ENCODE measurements around the gene MED15.
"Not testable (repeated sequence)": the region's sequence is repeated elsewhere in the genome, so short reads cannot be mapped to it uniquely, and the experiment has no call there.

Gene MED15

DNA sequence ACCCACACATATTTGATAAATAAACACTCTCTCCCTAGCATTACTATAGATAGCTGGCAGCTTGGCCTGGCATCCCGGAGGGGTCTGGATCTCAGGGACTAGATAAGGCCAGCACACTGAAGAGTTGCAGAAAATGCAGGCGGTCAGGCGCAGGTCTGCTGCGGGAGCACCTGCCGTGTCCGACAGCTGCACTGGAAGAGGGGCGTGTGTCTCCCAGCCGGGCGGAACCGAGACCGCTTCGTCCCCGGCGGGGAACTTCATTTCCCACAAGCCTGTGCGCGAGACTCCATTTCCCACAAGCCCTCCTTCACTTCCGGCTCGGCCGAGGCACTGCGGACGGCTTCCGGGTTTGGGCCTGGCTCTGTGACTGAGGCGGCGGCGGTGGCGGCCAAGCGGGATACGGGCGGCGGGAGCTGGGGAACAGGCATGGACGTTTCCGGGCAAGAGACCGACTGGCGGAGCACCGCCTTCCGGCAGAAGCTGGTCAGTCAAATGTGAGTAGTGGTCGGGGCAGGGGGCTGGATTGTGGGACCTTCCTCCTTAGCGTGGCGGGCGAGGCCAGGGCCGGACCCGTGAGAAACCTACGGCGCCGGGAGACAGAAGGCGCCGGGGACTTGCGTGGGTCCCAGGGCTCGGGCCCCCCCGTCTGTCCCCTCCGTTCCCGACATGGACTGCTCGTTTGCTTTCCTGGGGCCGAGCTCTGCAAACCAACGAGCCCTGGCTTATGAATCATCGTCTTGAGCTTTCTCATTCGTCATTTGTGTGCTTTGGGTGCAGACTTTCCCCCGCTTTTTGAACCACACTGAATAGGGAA, at the start of gene MED15:
MED15 (plus strand) TSS at position 358 of the 814 bp plus-strand sequence; CDS start at position 427, 69 bp downstream.
- DNase-seq (ENCODE audit: low read depth in 1 of 2, low spot score in 1 of 2): peak; percentile 67 to 77

DNA sequence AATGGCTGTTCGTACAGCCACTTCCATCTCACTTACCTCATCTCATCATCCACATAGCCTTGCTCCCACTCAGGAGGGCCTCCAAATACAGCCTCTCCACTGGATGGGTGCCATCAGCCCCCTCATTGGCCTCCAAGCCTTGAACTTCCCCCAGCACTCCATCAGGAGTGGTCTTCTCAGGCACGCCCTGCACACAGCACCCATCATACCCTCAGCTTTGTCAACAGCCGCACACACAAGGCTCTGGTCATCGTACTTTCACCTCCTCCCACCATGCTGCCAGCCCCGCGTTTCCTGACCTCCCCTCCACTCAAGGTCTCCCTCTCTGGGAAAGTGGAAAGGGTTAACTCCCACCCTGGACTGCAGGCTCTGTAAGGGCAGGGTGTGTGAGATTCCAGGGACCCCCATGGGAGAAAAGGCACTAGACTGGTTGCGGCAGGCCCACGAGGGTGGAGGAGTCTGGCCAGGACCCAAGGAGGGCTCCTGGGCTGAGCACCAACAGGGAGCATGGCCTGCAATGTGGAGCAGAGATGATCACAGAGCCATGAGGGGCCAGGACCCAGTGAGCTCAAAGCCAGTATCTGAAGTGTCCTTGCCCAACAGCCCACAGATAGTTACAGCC, 48.8 kb upstream of the MED15 start:
- no peak for DNase-seq (ENCODE audit: low read depth in 1 of 2, low spot score in 1 of 2)

DNA sequence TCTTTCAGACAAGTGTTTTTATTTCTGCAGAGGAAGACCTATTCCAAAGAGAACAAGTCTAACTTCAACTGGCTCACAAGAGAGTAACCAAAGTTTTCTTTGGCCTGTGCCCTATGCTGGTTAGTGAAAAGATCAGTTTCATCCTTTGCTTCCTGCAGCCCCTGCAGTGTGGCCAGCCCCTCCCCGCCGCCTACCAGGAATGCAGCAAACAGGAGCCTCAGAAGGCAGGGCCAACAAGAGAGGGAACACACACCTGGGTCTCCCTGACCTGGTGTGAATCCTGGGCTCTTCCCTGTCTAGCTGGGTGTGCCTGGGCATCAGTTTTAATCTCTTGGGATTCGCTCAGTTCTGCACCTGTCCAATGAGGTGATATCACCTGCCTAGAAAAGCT, 48.3 kb upstream of the MED15 start:
- DNase-seq (ENCODE audit: low read depth in 1 of 2, low spot score in 1 of 2): no peak

DNA sequence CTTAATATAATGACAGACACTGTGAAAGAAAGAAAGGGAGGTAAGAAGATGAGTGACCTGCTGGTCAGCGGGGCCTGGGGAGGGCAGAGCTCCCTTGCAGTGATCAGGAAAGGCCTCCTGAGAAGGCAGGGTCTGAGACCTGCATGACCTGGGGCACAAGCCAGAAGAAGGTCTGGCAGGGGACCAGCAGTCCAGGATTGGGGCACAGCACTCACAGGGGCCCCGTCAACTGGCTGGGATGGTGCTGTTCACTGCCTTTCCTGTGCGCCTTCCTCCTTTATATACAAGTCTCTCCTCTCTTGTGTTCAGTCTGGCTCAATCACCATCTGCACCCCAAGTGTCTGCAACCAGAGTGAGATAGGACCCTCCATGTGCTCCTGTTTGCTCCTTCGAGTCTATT, 47.5 kb upstream of the MED15 start:
- DNase-seq (ENCODE audit: low read depth in 1 of 2, low spot score in 1 of 2): no peak

DNA sequence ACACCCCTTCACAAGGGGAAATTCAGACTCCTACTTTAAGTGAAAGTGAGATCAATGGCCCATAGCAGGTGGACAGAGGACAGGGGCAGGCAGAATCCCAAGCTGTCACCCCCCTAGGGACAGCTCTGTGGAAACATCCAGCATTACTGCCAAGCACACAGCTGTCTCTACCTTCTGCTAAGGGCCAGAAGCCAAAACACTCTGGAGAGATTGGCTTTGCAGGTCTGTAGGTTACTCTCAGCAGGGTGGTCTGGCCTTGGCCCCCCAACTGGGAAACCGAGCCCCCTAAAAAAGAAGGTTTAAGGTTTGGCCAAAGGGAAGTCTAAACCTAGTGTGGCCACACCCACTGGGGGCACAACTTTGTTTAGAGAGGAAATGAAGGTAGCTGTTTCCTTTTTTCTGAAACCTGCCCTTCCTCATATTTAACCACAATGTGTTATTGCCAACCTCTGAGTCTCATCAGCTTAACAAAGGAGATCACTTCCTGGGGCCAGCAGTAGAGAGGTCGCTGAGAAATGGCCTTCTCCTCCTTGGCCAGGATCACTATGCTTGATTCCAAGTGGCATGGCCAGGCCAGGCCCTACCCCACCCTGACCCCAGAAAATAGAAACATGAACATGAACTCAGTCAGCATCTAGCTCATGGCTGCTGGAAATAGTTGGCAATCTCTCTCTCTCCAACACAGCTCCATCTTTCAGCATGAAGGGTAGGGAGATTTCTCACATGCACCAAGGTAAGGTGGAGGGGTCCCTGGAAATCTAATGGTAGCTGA, 43.9 kb upstream of the MED15 start:
- DNase-seq (ENCODE audit: low read depth in 1 of 2, low spot score in 1 of 2): no peak

DNA sequence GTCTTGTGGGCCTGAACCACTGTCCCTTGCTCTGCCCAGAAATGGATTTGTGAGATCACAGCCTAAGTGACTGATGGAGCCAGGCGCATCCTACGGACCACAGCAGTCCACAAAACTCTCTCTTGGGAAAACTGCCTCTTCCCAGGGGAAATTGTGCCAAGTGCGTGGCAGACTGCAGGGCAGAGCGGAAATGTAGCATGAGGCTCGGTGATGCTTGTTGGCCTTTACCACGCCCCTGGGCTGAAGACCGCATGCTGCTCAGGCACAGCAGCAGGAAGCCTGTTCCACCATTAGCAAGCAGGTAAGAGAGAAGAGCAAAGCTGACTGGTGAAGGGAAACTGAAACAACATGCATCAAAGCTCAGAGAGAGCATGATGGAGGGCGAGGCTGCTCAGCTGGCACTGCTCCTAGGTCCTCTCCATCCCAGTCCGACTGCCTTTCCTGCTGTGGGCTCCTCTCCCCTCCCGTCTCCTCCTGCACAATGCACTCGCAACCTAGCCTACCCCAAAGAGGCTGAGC, 43.3 kb upstream of the MED15 start:
- DNase-seq (ENCODE audit: low read depth in 1 of 2, low spot score in 1 of 2): peak; percentile 26

- no peak for DNase-seq (ENCODE audit: low read depth in 1 of 2, low spot score in 1 of 2)
Measured at GRCh38 chr22:20464912-20465758, 42.3 kb upstream of the MED15 start.

DNA sequence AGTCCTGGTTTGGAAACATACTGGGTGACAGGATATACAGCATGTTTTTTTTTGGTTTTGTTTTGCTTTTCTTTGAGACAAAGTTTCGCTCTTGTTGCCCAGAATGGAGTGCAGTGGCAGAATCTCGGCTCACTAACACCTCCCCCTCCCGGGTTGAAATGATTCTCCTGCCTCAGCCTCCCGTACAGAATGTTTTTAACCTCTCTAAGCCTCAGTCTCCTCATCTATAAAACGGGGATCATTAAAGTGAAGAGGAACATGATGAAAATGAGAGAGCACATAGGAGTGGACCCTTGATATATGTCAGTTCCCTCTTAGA, 41.7 kb upstream of the MED15 start:
- DNase-seq (ENCODE audit: low read depth in 1 of 2, low spot score in 1 of 2): no peak

- no peak for DNase-seq (ENCODE audit: low read depth in 1 of 2, low spot score in 1 of 2)
Measured at GRCh38 chr22:20466659-20467379, 40.6 kb upstream of the MED15 start.

DNA sequence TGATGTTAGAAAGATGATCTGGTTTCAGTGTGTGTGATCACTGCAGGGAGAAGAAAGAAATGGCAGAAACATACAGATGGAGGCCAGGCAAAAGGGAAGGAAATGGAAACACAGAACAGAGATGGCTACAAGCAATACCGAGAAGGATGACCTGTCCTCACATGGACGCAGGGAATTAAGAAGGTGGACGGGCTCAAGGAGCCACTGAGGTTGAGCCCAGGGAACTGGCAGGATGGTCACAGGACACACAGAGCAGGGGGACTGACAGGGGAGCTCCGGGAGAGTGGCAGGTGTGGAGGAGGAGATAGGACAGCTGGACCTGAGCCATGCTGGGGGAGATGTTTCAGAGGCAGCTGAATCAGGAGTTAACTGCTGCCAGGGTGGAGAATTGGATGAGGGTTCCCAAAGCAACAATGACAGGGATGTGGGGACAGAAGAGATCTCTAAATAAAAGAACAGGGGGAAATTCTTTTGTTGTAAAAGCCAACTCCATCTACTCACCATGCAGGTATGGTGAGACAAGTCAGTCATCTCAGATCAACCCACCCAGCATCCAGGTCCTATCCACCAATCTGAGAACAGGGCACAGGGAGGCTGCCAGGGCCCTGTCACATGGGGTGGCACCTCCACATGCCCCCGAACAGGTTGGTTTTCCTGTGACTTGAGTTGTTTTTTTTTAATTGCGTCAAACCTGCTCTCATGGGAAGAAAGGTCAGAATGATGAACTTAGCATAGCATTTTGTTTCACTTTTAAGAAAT, 38.1 kb upstream of the MED15 start:
- DNase-seq (ENCODE audit: low read depth in 1 of 2, low spot score in 1 of 2): no peak

DNA sequence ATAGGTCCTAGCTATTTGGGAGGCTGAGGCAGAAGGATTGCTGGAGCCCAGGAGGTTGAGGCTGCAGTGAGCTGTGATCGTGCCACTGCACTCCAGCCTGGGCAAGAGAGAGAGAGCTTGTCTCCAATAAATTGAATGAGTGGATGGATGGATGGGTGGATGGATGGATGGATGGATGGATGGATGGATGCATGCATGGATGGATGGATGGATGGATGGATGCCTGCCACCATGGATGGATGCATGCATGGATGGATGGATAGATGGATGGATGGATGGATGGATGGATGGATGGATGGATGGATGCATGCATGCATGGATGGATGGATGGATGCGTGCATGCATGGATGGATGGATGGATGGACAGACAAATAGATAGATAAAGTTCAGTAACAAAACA, 36.9 kb upstream of the MED15 start:
- not testable (repeated sequence) for DNase-seq (ENCODE audit: low read depth in 1 of 2, low spot score in 1 of 2)

GRCh38 chr22:20471126-20471833, 36.1 kb upstream of the MED15 start:
- DNase-seq (ENCODE audit: low read depth in 1 of 2, low spot score in 1 of 2): no peak

- DNase-seq (ENCODE audit: low read depth in 1 of 2, low spot score in 1 of 2): no peak
Measured at GRCh38 chr22:20472629-20473442, 34.6 kb upstream of the MED15 start.

DNA sequence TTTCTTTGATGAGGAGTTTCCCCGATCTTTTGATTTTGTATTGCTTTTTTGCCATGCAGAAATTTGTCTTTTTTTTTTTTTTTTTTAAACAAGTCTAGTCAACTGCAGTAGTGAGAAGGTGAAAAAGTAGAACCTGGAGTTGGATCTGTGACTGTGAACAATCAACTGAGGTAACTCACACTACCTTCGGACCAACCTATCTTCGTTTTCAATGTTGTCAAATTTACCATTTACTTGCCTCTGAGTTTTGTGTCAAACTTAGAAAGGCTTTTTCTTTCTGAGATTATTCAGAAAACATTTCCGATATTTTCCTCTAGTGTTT, 32.3 kb upstream of the MED15 start:
- no peak for DNase-seq (ENCODE audit: low read depth in 1 of 2, low spot score in 1 of 2)

DNA sequence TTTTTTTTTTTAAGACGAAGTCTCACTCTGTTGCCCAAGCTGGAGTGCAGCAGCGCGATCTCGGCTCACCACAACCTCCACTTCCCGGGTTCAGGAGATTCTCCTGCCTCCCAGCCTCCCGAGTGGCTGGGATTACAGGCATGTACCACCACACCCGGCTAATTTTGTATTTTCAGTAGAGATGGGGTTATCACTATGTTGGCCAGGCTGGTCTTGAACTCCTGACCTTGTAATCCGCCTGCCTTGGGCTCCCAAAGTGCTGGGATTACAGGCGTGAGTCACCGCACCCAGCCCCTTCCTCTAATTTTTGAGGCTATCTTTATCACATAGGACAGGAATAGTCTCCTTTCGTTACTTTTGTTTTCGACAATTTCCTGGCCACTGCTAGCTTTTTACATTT, 31.8 kb upstream of the MED15 start:
- DNase-seq (ENCODE audit: low read depth in 1 of 2, low spot score in 1 of 2): not testable (repeated sequence)

DNA sequence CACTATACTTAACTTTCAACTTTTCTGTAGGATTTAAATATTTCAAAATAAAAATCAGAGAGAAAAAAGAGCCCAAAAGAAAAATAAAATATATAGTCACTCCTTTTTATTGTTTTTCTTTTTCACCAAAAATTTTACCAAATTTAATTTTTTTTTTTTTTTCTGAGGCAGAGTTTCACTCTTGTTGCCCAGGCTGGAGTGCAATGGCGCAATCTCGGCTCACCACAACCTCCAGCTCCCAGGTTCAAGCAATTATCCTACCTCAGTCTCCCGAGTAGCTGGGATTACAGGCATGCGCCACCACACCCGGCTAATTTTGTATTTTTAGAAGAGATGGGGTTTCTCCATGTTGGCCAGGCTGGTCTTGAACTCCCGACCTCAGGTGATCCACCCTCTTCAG, 29.4 kb upstream of the MED15 start:
- DNase-seq (ENCODE audit: low read depth in 1 of 2, low spot score in 1 of 2): not testable (repeated sequence)

- DNase-seq (ENCODE audit: low read depth in 1 of 2, low spot score in 1 of 2): no peak
Measured at GRCh38 chr22:20479612-20480196, 27.7 kb upstream of the MED15 start.

- not testable (repeated sequence) for DNase-seq (ENCODE audit: low read depth in 1 of 2, low spot score in 1 of 2)
Measured at GRCh38 chr22:20483143-20483506, 24.3 kb upstream of the MED15 start.

Measured in stimulated activated CD4-positive, alpha-beta T cell treated with anti-CD3 and anti-CD28 coated beads, Interleukin-15, amount 100 ng/mL, for 1 hour (primary cell).